Gastrocnemius medialis (tissue), 4 donors: ENCODE data around the gene S100PBP.

Experiments used
- CTCF ChIP-seq, 5 experiments: fragments of 450-650 bp in 3 of 5; fragments of 200-600 bp in 2 of 5; sonication (generic) in 2 of 5; IDR thresholded peaks in 4 of 5; conservative IDR thresholded peaks in 1 of 5; 1 replicate in 4 of 5; 2 replicates in 1 of 5; pipeline ENCODE4 v1.5.1; 2016 to 2019; ENCODE audit warnings: antibody characterized with exemption in 5 of 5, mild to moderate bottlenecking in 3 of 5, moderate library complexity in 3 of 5
- POLR2A ChIP-seq, 2 donors: fragments of 450-650 bp; IDR thresholded peaks; one replicate each; pipeline ENCODE4 v1.6.1; 2017; ENCODE audit warnings: antibody characterized with exemption in 2 of 2, mild to moderate bottlenecking in 2 of 2, moderate library complexity in 2 of 2

GRCh38 chr1:32894681-32895080, 77.2 kb downstream of the S100PBP start:
- TF ChIP-seq CTCF (IDR thresholded peaks at IDR 0.05 in 4 of 5, conservative IDR thresholded peaks at IDR 0.05 in 1 of 5) (no peak), POLR2A (IDR thresholded peaks at IDR 0.05) (no peak)
